Subcutaneous adipose tissue (tissue), 4 donors: Measurements from ENCODE around the gene PRDX4. TPM values are rescaled to one million over a fixed set of nuclear protein-coding genes. Genes with fewer than 3 reads are reported as not detected.

ENCODE experiments used
- total RNA-seq, 4 donors: library from RNA; depleted of rRNA; stranded (reverse); fragments of >200 nt; gene quantifications; one replicate each; pipeline ENCODE4 v1.1.0, GENCODE V29; 2016
- TF ChIP-seq, protein P1 (sequence below): fragments of 450-650 bp; IDR thresholded peaks from one replicate; pipeline ENCODE4 v1.5.1; 2016; ENCODE audit warnings: low read depth, mild to moderate bottlenecking, control low read depth, antibody characterized with exemption, moderate library complexity

Gene PRDX4
- total RNA-seq, 4 donors from 2014 or later = 77.8 to 145 (median 109) TPM

DNA sequence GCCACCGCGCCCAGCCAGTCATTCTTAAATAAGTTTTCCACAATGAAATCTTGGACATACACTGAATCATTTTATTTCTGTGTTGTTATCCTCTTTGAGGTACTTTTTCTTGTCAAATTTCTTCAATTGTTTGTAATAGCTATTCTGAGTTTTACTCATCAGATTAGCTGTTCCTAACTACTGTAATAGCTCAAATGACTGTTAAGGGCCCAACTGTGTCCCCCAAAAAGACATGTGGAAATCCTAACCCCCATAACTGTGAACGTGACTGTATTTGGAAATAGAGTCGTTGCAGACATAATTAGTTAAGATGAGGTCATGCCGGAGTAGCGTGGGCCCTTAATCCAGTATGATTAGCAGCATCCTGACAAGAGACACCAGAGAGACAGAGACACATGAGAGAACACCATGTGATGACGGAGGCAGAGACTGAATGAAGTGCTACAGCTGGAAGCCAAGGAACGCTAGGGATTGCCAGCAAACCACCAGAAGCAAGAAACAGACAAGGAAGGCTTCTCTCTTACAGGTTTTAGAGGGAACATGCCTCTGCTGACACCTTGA, 52.9 kb downstream of the PRDX4 start:
- TF ChIP-seq, protein P1, sequence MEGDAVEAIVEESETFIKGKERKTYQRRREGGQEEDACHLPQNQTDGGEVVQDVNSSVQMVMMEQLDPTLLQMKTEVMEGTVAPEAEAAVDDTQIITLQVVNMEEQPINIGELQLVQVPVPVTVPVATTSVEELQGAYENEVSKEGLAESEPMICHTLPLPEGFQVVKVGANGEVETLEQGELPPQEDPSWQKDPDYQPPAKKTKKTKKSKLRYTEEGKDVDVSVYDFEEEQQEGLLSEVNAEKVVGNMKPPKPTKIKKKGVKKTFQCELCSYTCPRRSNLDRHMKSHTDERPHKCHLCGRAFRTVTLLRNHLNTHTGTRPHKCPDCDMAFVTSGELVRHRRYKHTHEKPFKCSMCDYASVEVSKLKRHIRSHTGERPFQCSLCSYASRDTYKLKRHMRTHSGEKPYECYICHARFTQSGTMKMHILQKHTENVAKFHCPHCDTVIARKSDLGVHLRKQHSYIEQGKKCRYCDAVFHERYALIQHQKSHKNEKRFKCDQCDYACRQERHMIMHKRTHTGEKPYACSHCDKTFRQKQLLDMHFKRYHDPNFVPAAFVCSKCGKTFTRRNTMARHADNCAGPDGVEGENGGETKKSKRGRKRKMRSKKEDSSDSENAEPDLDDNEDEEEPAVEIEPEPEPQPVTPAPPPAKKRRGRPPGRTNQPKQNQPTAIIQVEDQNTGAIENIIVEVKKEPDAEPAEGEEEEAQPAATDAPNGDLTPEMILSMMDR = no peak

DNA sequence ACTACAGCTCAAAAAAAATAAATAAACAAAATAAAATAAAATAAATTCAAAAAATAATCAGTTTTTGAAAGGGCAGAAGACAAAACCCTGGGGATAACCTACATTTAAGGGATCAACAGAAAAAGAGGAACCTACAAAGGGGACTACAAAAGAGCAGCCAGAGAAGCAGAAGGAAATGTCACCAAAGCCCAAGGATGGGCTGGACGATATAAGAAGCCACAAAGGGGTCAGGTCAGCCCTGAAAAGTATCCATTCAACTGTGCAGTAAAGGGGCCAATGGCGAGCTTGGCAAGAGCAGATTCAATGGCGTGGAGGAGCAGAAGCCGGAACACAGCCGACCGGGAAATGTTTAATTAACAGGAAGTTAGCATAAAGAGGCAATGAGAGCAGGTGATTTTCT, 58.9 kb downstream of the PRDX4 start:
- TF ChIP-seq, protein P1 = no peak

DNA sequence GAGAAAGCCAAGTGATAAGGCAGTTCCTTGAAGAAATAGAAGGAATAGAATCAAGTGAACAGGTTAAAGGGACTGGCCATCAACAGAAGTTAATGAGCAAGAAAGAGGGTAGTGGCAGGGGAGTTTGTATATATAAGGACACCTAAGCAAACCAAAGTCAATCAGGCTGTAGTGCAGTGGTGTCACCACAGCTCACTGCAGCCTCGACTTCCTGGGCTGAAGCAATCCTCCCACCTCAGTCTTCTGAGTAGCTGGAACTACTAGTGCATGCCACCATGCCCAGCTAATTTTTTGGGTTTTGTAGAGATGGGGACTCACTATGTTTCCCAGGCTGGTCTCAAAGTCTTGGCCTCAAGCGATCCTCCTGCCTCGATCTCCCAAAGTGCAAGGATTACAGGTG, 59.9 kb downstream of the PRDX4 start:
- TF ChIP-seq, protein P1 = no peak

DNA sequence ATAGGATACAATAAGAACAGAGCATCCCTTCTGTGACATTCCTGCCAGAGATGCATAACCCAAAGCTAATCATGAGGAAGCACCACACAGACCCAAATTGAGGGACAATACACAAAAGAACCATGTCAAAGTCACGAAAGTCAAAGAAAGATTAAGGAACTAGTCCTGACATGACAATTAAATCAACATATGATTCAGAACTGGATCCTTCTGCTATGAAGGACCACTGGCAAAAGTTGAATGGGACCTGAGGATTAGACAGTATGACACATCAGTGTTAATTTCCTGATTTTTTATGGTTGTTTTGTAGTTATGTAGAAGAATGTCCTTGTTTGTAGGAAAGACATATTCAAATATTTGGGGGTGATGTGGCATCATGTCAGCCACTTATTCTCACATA, 61.9 kb downstream of the PRDX4 start:
- TF ChIP-seq, protein P1 = no peak

DNA sequence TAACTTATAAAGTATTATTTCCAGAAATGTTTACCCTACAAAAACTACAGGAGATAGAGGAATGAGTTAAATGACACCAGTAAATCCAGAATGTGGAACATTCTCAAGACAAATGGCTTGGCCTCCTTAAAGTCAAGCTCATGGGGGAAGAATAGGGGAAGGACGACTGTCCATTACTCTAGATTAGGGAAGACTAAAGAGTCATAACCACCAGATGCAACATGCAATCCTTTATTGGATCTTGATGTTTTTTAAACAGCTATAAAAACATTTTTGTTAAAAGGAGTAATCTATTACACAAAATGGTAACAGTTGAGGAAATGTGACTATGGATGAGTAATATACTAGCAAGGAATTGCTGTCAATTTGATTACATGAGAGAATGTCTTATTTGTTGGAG, 64.7 kb downstream of the PRDX4 start:
- TF ChIP-seq, protein P1 = no peak

DNA sequence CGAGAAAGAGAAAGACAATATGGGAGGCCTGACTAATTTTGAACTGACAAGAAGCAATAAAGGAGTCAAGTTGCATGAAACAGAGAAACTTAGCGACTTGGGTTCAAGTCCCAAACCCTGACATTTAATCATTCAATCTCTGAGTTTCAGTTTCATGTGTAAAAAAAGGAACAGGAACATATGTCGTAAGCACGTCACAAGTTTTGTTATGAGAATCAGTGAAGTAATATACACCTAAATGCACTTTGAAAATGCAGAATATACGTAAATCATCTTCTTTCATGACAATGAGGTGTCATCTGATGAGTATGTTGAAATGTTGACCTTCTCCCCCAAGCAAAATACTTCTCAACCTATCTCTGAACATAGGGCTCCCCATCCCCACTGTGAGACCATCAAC, 65.4 kb downstream of the PRDX4 start:
- TF ChIP-seq, protein P1 = no peak

Other genes starting within 250 kb of the PRDX4 start
- gene ACOT9, start 75.8 kb downstream of the PRDX4 start, total RNA-seq = 10 to 100 TPM; 50.9 to 54.8 (median 51.4) TPM
- 1,000 to 10,000 TPM in 3 of 4 donors, 100 to 1,000 TPM in 1; 976 to 1,919 (median 1,082) TPM for gene SAT1, start 115.7 kb downstream of the PRDX4 start, total RNA-seq
- gene APOO, start 240.4 kb downstream of the PRDX4 start, total RNA-seq = 1 to 10 TPM; 2.4 to 7.2 (median 5.3) TPM
- gene CXorf58, start 240.5 kb downstream of the PRDX4 start, total RNA-seq = not detected